H1 (cell line): ENCODE data around the gene TBX4. TPM values are rescaled to one million over a fixed set of nuclear protein-coding genes. Genes with fewer than 3 reads are reported as not detected.

Experiments used
- CTCF ChIA-PET: fragments of 300-600 bp; sonication (Branson Sonifier 250); formaldehyde crosslinking; loops from one replicate; lab custom pipeline; 2021; ENCODE audit not compliant: partially characterized antibody; lab: Charles Lee
- POLR2A ChIA-PET: fragments of 300-600 bp; sonication (Branson Sonifier 250); formaldehyde crosslinking; loops from one replicate; lab custom pipeline; 2021; ENCODE audit warnings: inconsistent platforms; ENCODE audit not compliant: partially characterized antibody; lab: Charles Lee
- DNase-seq, 2 experiments: peaks; one replicate each; pipeline versions ENCODE4 v3.0.0 to v3.0.0-alpha.2; 2010 to 2022; ENCODE audit warnings: low spot score in 2 of 2, low read depth in 1 of 2, mixed read lengths in 1 of 2
- FAIRE-seq: peaks from 2 replicates; lab custom pipeline; 2011; peaks lifted over from hg19 to GRCh38; lab: Jason Lieb, UNC
- H2AFZ ChIP-seq: 2 replicates; pipeline ENCODE4 v1.8.1; 2012; ENCODE audit warnings: low read length, inconsistent platforms
- H2AK5ac ChIP-seq: 2 replicates; pipeline ENCODE4 v1.6.1; 2013; ENCODE audit warnings: low read depth, low read length
- H2BK120ac ChIP-seq: replicated peaks from 2 replicates; pipeline ENCODE3; 2013; ENCODE audit warnings: low read depth, low read length, inconsistent platforms
- H2BK12ac ChIP-seq: 2 replicates; pipeline ENCODE4 v1.6.1; 2013; ENCODE audit warnings: low read depth, low read length
- H2BK15ac ChIP-seq: 2 replicates; pipeline ENCODE4 v1.6.1; 2013; ENCODE audit warnings: low read length
- H2BK20ac ChIP-seq: 2 replicates; pipeline ENCODE4 v1.6.1; 2013; ENCODE audit warnings: low read length
- H2BK5ac ChIP-seq: 2 replicates; pipeline ENCODE4 v1.6.1; 2013; ENCODE audit warnings: low read depth, low read length
- H3K14ac ChIP-seq: 2 replicates; pipeline ENCODE4 v1.6.1; 2013; ENCODE audit warnings: inconsistent platforms; ENCODE audit not compliant: insufficient read length
- H3K18ac ChIP-seq: 2 replicates; pipeline ENCODE4 v1.6.1; 2013; ENCODE audit warnings: low read length; ENCODE audit errors: extremely low read depth
- H3K23ac ChIP-seq: 2 replicates; pipeline ENCODE4 v1.6.1; 2013; ENCODE audit warnings: inconsistent platforms; ENCODE audit not compliant: insufficient read length
- H3K23me2 ChIP-seq: 2 replicates; pipeline ENCODE4 v1.6.1; 2013; ENCODE audit warnings: low read depth, low read length
- H3K27ac ChIP-seq: 2 replicates; pipeline ENCODE4 v1.6.1; 2011; ENCODE audit warnings: low read depth, low read length, inconsistent platforms
- H3K27me3 ChIP-seq, 4 experiments: replicated peaks in 1 of 4; 1 replicate in 1 of 4; 2 replicates in 3 of 4; pipeline versions ENCODE4 v1.6.1 to v1.8.1; 2011 to 2013; ENCODE audit warnings: low read length in 3 of 4, mild to moderate bottlenecking in 3 of 4, inconsistent platforms in 2 of 4, mixed read lengths in 2 of 4, moderate library complexity in 1 of 4; ENCODE audit not compliant: control insufficient read depth in 3 of 4, insufficient read depth in 3 of 4; ENCODE audit errors: extremely low read depth in 1 of 4
- H3K36me3 ChIP-seq, 4 experiments: 2 replicates each; pipeline versions ENCODE4 v1.6.1 to v1.8.1; 2011 to 2013; ENCODE audit warnings: mild to moderate bottlenecking in 4 of 4, low read length in 3 of 4, moderate library complexity in 2 of 4, control low read depth in 1 of 4, inconsistent platforms in 1 of 4; ENCODE audit not compliant: insufficient read depth in 4 of 4, control insufficient read depth in 2 of 4
- H3K4ac ChIP-seq: replicated peaks from 2 replicates; pipeline ENCODE3; 2013; ENCODE audit warnings: low read length, low read depth, mixed read lengths, inconsistent platforms; ENCODE audit not compliant: insufficient read length
- H3K4me1 ChIP-seq, 4 experiments: replicated peaks in 1 of 4; 1 replicate in 1 of 4; 2 replicates in 3 of 4; pipeline versions ENCODE4 v1.6.1 to v1.8.1; 2011 to 2013; ENCODE audit warnings: low read length in 3 of 4, inconsistent platforms in 2 of 4, mixed read lengths in 1 of 4; ENCODE audit not compliant: insufficient read depth in 4 of 4, control insufficient read depth in 3 of 4
- H3K4me2 ChIP-seq, 2 experiments: 2 replicates each; pipeline versions ENCODE4 v1.6.1 to v1.8.1; 2011 to 2013; ENCODE audit warnings: low read depth in 2 of 2, low read length in 2 of 2, control low read depth in 1 of 2, inconsistent platforms in 1 of 2, mild to moderate bottlenecking in 1 of 2; ENCODE audit not compliant: insufficient read depth in 1 of 2
- H3K4me3 ChIP-seq, 4 experiments: fragments of 200-600, 300-600 bp in 1 of 4; sonication (generic), shearing (Covaris generic), sonication (Bioruptor Twin) in 1 of 4; 2 replicates each; pipeline versions ENCODE4 v1.5.1 to v1.8.1; 2011 to 2016; ENCODE audit warnings: low read length in 4 of 4, low read depth in 3 of 4, control low read depth in 2 of 4, inconsistent platforms in 2 of 4, mild to moderate bottlenecking in 2 of 4, mixed read lengths in 1 of 4, moderate library complexity in 1 of 4; ENCODE audit not compliant: insufficient read depth in 2 of 4; ENCODE audit errors: extremely low read depth in 1 of 4
- H3K56ac ChIP-seq: replicated peaks from 2 replicates; pipeline ENCODE3; 2013; ENCODE audit warnings: low read depth, mild to moderate bottlenecking, mixed read lengths, low read length, inconsistent platforms; ENCODE audit not compliant: insufficient read length
- H3K79me1 ChIP-seq: 2 replicates; pipeline ENCODE4 v1.6.1; 2013; ENCODE audit warnings: low read depth, low read length, control low read depth
- H3K79me2 ChIP-seq, 2 experiments: 2 replicates each; pipeline versions ENCODE4 v1.6.1 to v1.8.1; 2012 to 2013; ENCODE audit warnings: low read length in 2 of 2, mild to moderate bottlenecking in 2 of 2, inconsistent platforms in 1 of 2; ENCODE audit not compliant: insufficient read depth in 2 of 2, control insufficient read depth in 1 of 2
- H3K9ac ChIP-seq, 4 experiments: replicated peaks in 1 of 4; 1 replicate in 1 of 4; 2 replicates in 3 of 4; pipeline versions ENCODE4 v1.6.1 to v1.8.1; 2011 to 2013; ENCODE audit warnings: low read depth in 3 of 4, low read length in 3 of 4, control low read depth in 2 of 4, mild to moderate bottlenecking in 2 of 4, moderate library complexity in 2 of 4, inconsistent platforms in 1 of 4; ENCODE audit errors: extremely low read depth in 1 of 4
- H3K9me3 ChIP-seq, 2 experiments: 2 replicates each; pipeline versions ENCODE4 v1.6.1 to v1.8.1; 2012 to 2013; ENCODE audit warnings: mild to moderate bottlenecking in 2 of 2, moderate library complexity in 2 of 2, control low read depth in 1 of 2, inconsistent platforms in 1 of 2, low read depth in 1 of 2, low read length in 1 of 2, mixed read lengths in 1 of 2; ENCODE audit not compliant: insufficient read depth in 2 of 2
- H4K20me1 ChIP-seq, 2 experiments: replicated peaks in 1 of 2; 2 replicates each; pipeline versions ENCODE3 to v1.8.1; 2011 to 2013; ENCODE audit warnings: inconsistent platforms in 2 of 2, low read length in 2 of 2, mild to moderate bottlenecking in 1 of 2; ENCODE audit not compliant: insufficient read depth in 2 of 2, control insufficient read depth in 1 of 2
- H4K5ac ChIP-seq: 2 replicates; pipeline ENCODE4 v1.6.1; 2013; ENCODE audit warnings: low read length, low read depth, mixed read lengths, inconsistent platforms; ENCODE audit not compliant: insufficient read length
- H4K8ac ChIP-seq: 2 replicates; pipeline ENCODE4 v1.8.0; 2013; ENCODE audit warnings: mild to moderate bottlenecking, moderate library complexity, low read length, inconsistent platforms; ENCODE audit not compliant: insufficient read depth; ENCODE audit errors: extremely low read depth
- H4K91ac ChIP-seq: replicated peaks from 2 replicates; pipeline ENCODE3; 2013; ENCODE audit warnings: low read length, mixed read lengths, inconsistent platforms; ENCODE audit not compliant: insufficient read length
- E2F6 ChIP-seq: IDR thresholded peaks from 2 replicates; pipeline ENCODE4 v1.6.1; 2012; ENCODE audit warnings: inconsistent platforms
- HDAC6 ChIP-seq: IDR thresholded peaks from one replicate; pipeline ENCODE4 v1.7.1; 2012; ENCODE audit warnings: low read depth, mild to moderate bottlenecking, inconsistent platforms, low read length, moderate library complexity
- JUND ChIP-seq: IDR thresholded peaks from 2 replicates; pipeline ENCODE4 v1.6.1; 2011; ENCODE audit warnings: mild to moderate bottlenecking, improper control_type of control experiment, low read length
- POLR2AphosphoS5 ChIP-seq: IDR thresholded peaks from 2 replicates; pipeline ENCODE4 v1.6.1; 2011; ENCODE audit warnings: low read depth, low read length
- POU5F1 ChIP-seq: IDR thresholded peaks from 2 replicates; pipeline ENCODE4 v1.6.1; 2011; ENCODE audit warnings: low read depth, mild to moderate bottlenecking, low read length, moderate library complexity
- SP2 ChIP-seq: IDR thresholded peaks from 2 replicates; pipeline ENCODE4 v1.6.1; 2012; ENCODE audit warnings: mild to moderate bottlenecking, low read length, inconsistent platforms
- TEAD4 ChIP-seq: IDR thresholded peaks from 2 replicates; pipeline ENCODE4 v1.6.1; 2012; ENCODE audit warnings: low read depth, low read length, inconsistent platforms, mixed read lengths
- WGBS, 2 experiments: shearing (Covaris generic) in 1 of 2; methylation state at CpG; one replicate each; pipeline versions ENCODE4 v1.1.6 to v1.1.7; 2013 to 2015; ENCODE audit warnings: low lambda C conversion rate in 2 of 2, mixed read lengths in 2 of 2, inconsistent platforms in 1 of 2, low coverage in 1 of 2, missing lambda C conversion rate in 1 of 2; ENCODE audit not compliant: insufficient replicate concordance in 2 of 2, insufficient coverage in 1 of 2, insufficient read length in 1 of 2; ENCODE audit errors: extremely low coverage in 1 of 2, missing lambda C conversion rate in 1 of 2; 5-methylcytosine and 5-hydroxymethylcytosine counted together
- polyA plus RNA-seq, 7 experiments: library from polyadenylated mRNA; depleted of rRNA in 3 of 7; stranded (reverse) in 5 of 7; unstranded in 2 of 7; fragments of >200 nt in 5 of 7; fragments of 200-250 nt in 2 of 7; gene quantifications; 1 replicate in 5 of 7; 2 replicates in 1 of 7; 4 replicates in 1 of 7; pipeline versions ENCODE4 v1.2.1 to v1.2.3, GENCODE V29; 2011 to 2013; ENCODE audit warnings: missing spikeins in 2 of 7, mixed read lengths in 2 of 7
- total RNA-seq: library from RNA; stranded (reverse); fragmentation: NEBNext Ultra II Directional; extraction: Animal tissue kit (Norgen Biotek cat#: 25700); gene quantifications from 2 replicates; pipeline ENCODE4 v1.2.1, GENCODE V29; 2021

Gene TBX4
- total and polyA plus RNA-seq, 2 of the 8 experiments (the other 6 are each of a cell fraction or from before 2014, with no cell fraction given) = 0.02 TPM; not detected in 1

- Histone ChIP-seq H2AK5ac (no peak overlapping the region), H3K9me3 (no peaks in the 10 kb centered on the region), H3K79me2 (no peaks in the 10 kb centered on the region), H4K5ac (no peak overlapping the region), H3K23ac (no peak overlapping the region), H3K4ac (no peak overlapping the region), H3K4me3 (no peak overlapping the region), H3K4me2 (no peak overlapping the region), H2AFZ (no peak overlapping the region), H3K18ac (no peak overlapping the region), H3K56ac (no peak overlapping the region), H4K8ac (no peak overlapping the region), H3K4me1 (peaks cover 0 to 4% (median 2%) of the 10 kb centered on the region in 4 experiments; a peak in 3 of 7 replicates), H2BK5ac (no peak overlapping the region), H2BK12ac (no peak overlapping the region), H2BK20ac (no peak overlapping the region), H2BK15ac (no peak overlapping the region), H3K27ac (no peak overlapping the region), H3K9ac (no peak overlapping the region), H3K36me3 (no peaks in the 10 kb centered on the region), H3K27me3 (peaks cover 0 to 2% (median under 1%) of the 10 kb centered on the region in 4 experiments; a peak in 3 of 7 replicates), H3K23me2 (no peaks in the 10 kb centered on the region; the same call in 1 of the 2 replicates), H4K91ac (no peak overlapping the region), H3K14ac (no peak overlapping the region), H3K79me1 (no peaks in the 10 kb centered on the region), H2BK120ac (no peak overlapping the region), H4K20me1 (no peaks in the 10 kb centered on the region)
- DNase-seq = no peak
- FAIRE-seq = no peak
- WGBS, 2 experiments = 88% methylated on average over 5 of the region's 5 CpGs; no CpG with 5 or more reads in 1 of the 2 experiments
- ChIA-PET CTCF (interaction anchor here (0.6 to 1.5 kb wide), 4 partner anchors 10 to 792 kb away, joined by 3 to 4 read pairs (median 3); no protein-coding TSS in a partner anchor), POLR2A (no interaction called here)
- TF ChIP-seq E2F6 = no peak
- TF ChIP-seq HDAC6 = no peak
- no peak for TF ChIP-seq TEAD4
- no peak for TF ChIP-seq POU5F1
- TF ChIP-seq POLR2AphosphoS5 = no peak
- TF ChIP-seq SP2 = no peak
- TF ChIP-seq JUND = no peak
Observed at GRCh38 chr17:61422116-61422799, 30.0 kb upstream of the TBX4 start.
